ENCODE results near the gene PDE6B.

PDE6B gene

GRCh38 chr4:681736-682451, 56.5 kb downstream of the PDE6B start:
- H3K4me3 ChIP-seq (ENCODE audit: low read depth, low read length), result no peak overlapping the region
- no peaks in the 10 kb centered on the region for H3K27me3 ChIP-seq (ENCODE audit: insufficient read depth, low read length)
- H3K36me3 ChIP-seq (ENCODE audit: insufficient read depth, low read length), result no peaks in the 10 kb centered on the region
- no peak overlapping the region for H3K27ac ChIP-seq (ENCODE audit: low read depth, low read length)
- H3K79me2 ChIP-seq (ENCODE audit: control insufficient read depth, insufficient read depth, low read length, unreplicated experiment), result no peaks in the 10 kb centered on the region
- H2AFZ ChIP-seq (ENCODE audit: low read length, unreplicated experiment), result no peak overlapping the region
- peaks cover 18% of the 10 kb centered on the region for H3K4me1 ChIP-seq (ENCODE audit: control insufficient read depth, insufficient read depth, low read length, unreplicated experiment)

GRCh38 chr4:682490-683172, 57.3 kb downstream of the PDE6B start:
- H2AFZ ChIP-seq (ENCODE audit: low read length, unreplicated experiment), result no peak overlapping the region

GRCh38 chr4:683247-683897, 58.0 kb downstream of the PDE6B start:
- H3K4me3 ChIP-seq (ENCODE audit: low read depth, low read length), result no peak overlapping the region
- H3K27ac ChIP-seq (ENCODE audit: low read depth, low read length), result no peak overlapping the region
- no peaks in the 10 kb centered on the region for H3K27me3 ChIP-seq (ENCODE audit: insufficient read depth, low read length)
- H3K79me2 ChIP-seq (ENCODE audit: control insufficient read depth, insufficient read depth, low read length, unreplicated experiment), result peaks cover under 1% of the 10 kb centered on the region
- H3K36me3 ChIP-seq (ENCODE audit: insufficient read depth, low read length), result no peaks in the 10 kb centered on the region
- peaks cover 24% of the 10 kb centered on the region for H3K4me1 ChIP-seq (ENCODE audit: control insufficient read depth, insufficient read depth, low read length, unreplicated experiment)
- H2AFZ ChIP-seq (ENCODE audit: low read length, unreplicated experiment), result no peak overlapping the region

More at GRCh38 chr4:682490-683172, 57.3 kb downstream of the PDE6B start:
- no peaks in the 10 kb centered on the region for H3K79me2 ChIP-seq (ENCODE audit: control insufficient read depth, insufficient read depth, low read length, unreplicated experiment)
- no peak overlapping the region for H3K4me3 ChIP-seq (ENCODE audit: low read depth, low read length)
- H3K36me3 ChIP-seq (ENCODE audit: insufficient read depth, low read length), result no peaks in the 10 kb centered on the region
- H3K27ac ChIP-seq (ENCODE audit: low read depth, low read length), result no peak overlapping the region
- no peaks in the 10 kb centered on the region for H3K27me3 ChIP-seq (ENCODE audit: insufficient read depth, low read length)
- H3K4me1 ChIP-seq (ENCODE audit: control insufficient read depth, insufficient read depth, low read length, unreplicated experiment), result peaks cover 20% of the 10 kb centered on the region

- Histone ChIP-seq H3K4me3 (ENCODE audit: low read depth, low read length) (no peak overlapping the region), H3K4me1 (ENCODE audit: control insufficient read depth, insufficient read depth, low read length, unreplicated experiment) (peaks cover 29% of the 10 kb centered on the region), H3K27ac (ENCODE audit: low read depth, low read length) (no peak overlapping the region), H3K36me3 (ENCODE audit: insufficient read depth, low read length) (no peaks in the 10 kb centered on the region), H3K79me2 (ENCODE audit: control insufficient read depth, insufficient read depth, low read length, unreplicated experiment) (peaks cover 2% of the 10 kb centered on the region), H2AFZ (ENCODE audit: low read length, unreplicated experiment) (no peak overlapping the region), H3K27me3 (ENCODE audit: insufficient read depth, low read length) (no peaks in the 10 kb centered on the region)
Observed at GRCh38 chr4:683982-684622, 58.7 kb downstream of the PDE6B start.

- Histone ChIP-seq H3K27me3 (ENCODE audit: insufficient read depth, low read length) (no peaks in the 10 kb centered on the region), H3K27ac (ENCODE audit: low read depth, low read length) (no peak overlapping the region), H2AFZ (ENCODE audit: low read length, unreplicated experiment) (no peak overlapping the region), H3K79me2 (ENCODE audit: control insufficient read depth, insufficient read depth, low read length, unreplicated experiment) (peaks cover 6% of the 10 kb centered on the region), H3K4me1 (ENCODE audit: control insufficient read depth, insufficient read depth, low read length, unreplicated experiment) (peaks cover 36% of the 10 kb centered on the region), H3K36me3 (ENCODE audit: insufficient read depth, low read length) (no peaks in the 10 kb centered on the region), H3K4me3 (ENCODE audit: low read depth, low read length) (no peak overlapping the region)
Observed at GRCh38 chr4:684623-685327, 59.4 kb downstream of the PDE6B start.

GRCh38 chr4:685679-686412, 60.5 kb downstream of the PDE6B start:
- Histone ChIP-seq H3K27me3 (ENCODE audit: insufficient read depth, low read length) (no peaks in the 10 kb centered on the region), H2AFZ (ENCODE audit: low read length, unreplicated experiment) (no peak overlapping the region), H3K79me2 (ENCODE audit: control insufficient read depth, insufficient read depth, low read length, unreplicated experiment) (peaks cover 6% of the 10 kb centered on the region), H3K4me1 (ENCODE audit: control insufficient read depth, insufficient read depth, low read length, unreplicated experiment) (peaks cover 32% of the 10 kb centered on the region), H3K27ac (ENCODE audit: low read depth, low read length) (no peak overlapping the region), H3K4me3 (ENCODE audit: low read depth, low read length) (no peak overlapping the region), H3K36me3 (ENCODE audit: insufficient read depth, low read length) (no peaks in the 10 kb centered on the region)

GRCh38 chr4:686413-687040, 61.2 kb downstream of the PDE6B start:
- peaks cover 31% of the 10 kb centered on the region for H3K4me1 ChIP-seq (ENCODE audit: control insufficient read depth, insufficient read depth, low read length, unreplicated experiment)
- no peaks in the 10 kb centered on the region for H3K27me3 ChIP-seq (ENCODE audit: insufficient read depth, low read length)
- no peak overlapping the region for H3K4me3 ChIP-seq (ENCODE audit: low read depth, low read length)
- H3K27ac ChIP-seq (ENCODE audit: low read depth, low read length), result no peak overlapping the region
- peaks cover 6% of the 10 kb centered on the region for H3K79me2 ChIP-seq (ENCODE audit: control insufficient read depth, insufficient read depth, low read length, unreplicated experiment)
- H3K36me3 ChIP-seq (ENCODE audit: insufficient read depth, low read length), result no peaks in the 10 kb centered on the region
- no peak overlapping the region for H2AFZ ChIP-seq (ENCODE audit: low read length, unreplicated experiment)

GRCh38 chr4:687048-687970, 61.9 kb downstream of the PDE6B start:
- H3K36me3 ChIP-seq (ENCODE audit: insufficient read depth, low read length), result no peaks in the 10 kb centered on the region
- H3K4me3 ChIP-seq (ENCODE audit: low read depth, low read length), result peak overlapping the region; percentile 79
- no peak overlapping the region for H2AFZ ChIP-seq (ENCODE audit: low read length, unreplicated experiment)
- H3K27ac ChIP-seq (ENCODE audit: low read depth, low read length), result peak overlapping the region; percentile 75
- H3K4me1 ChIP-seq (ENCODE audit: control insufficient read depth, insufficient read depth, low read length, unreplicated experiment), result peaks cover 31% of the 10 kb centered on the region
- H3K27me3 ChIP-seq (ENCODE audit: insufficient read depth, low read length), result no peaks in the 10 kb centered on the region
- H3K79me2 ChIP-seq (ENCODE audit: control insufficient read depth, insufficient read depth, low read length, unreplicated experiment), result peaks cover 6% of the 10 kb centered on the region
